B cell (primary cell): Measurements from ENCODE around the gene FMNL3. TPM values are rescaled to one million over a fixed set of nuclear protein-coding genes. Genes with fewer than 3 reads are reported as not detected.

Source experiments
- ATAC-seq: fragments of 200-7000 bp; cut with Tn5 transposase; one replicate; pipeline ENCODE4 v1.10.0; 2021; ENCODE audit warnings: low read depth, mild to moderate bottlenecking, moderate number of reproducible peaks, moderate library complexity
- CTCF ChIA-PET: fragments of 350-600 bp; sonication (Branson Sonifier 250); formaldehyde crosslinking; loops from one replicate; lab custom pipeline; 2021; ENCODE audit warnings: antibody characterized with exemption, inconsistent platforms; lab: Charles Lee
- POLR2A ChIA-PET: fragments of 350-600 bp; sonication (Branson Sonifier 250); formaldehyde crosslinking; loops from one replicate; lab custom pipeline; 2021; ENCODE audit warnings: antibody characterized with exemption; lab: Charles Lee
- DNase-seq: peaks from one replicate; pipeline ENCODE4 v3.0.0; 2013
- H2AFZ ChIP-seq: 2 replicates; pipeline ENCODE4 v1.6.1; 2012; ENCODE audit warnings: mild to moderate bottlenecking, low read depth, low read length; ENCODE audit not compliant: insufficient read depth, poor library complexity, severe bottlenecking
- H3K27ac ChIP-seq, 2 donors: 1 replicate in 1 of 2; 2 replicates in 1 of 2; pipeline ENCODE4 v1.5.1; 2012 to 2013; ENCODE audit warnings: low read length in 2 of 2, mild to moderate bottlenecking in 2 of 2, moderate library complexity in 1 of 2
- H3K27me3 ChIP-seq, 4 experiments: fragments of 200-600 bp in 1 of 4; sonication (generic) in 1 of 4; replicated peaks in 1 of 4; 1 replicate in 2 of 4; 2 replicates in 2 of 4; pipeline versions ENCODE4 v1.6.1 to v1.7.0; 2013 to 2016; ENCODE audit warnings: low read length in 3 of 4, mild to moderate bottlenecking in 2 of 4, mixed read lengths in 1 of 4, moderate library complexity in 1 of 4; ENCODE audit not compliant: insufficient read depth in 4 of 4, control insufficient read depth in 3 of 4; ENCODE audit errors: control extremely low read depth in 1 of 4
- H3K36me3 ChIP-seq, 2 experiments: replicated peaks in 1 of 2; 1 replicate in 1 of 2; 2 replicates in 1 of 2; pipeline versions ENCODE4 v1.6.1 to v1.7.1; 2013; ENCODE audit warnings: low read length in 1 of 2; ENCODE audit not compliant: insufficient read depth in 2 of 2, control insufficient read depth in 1 of 2; ENCODE audit errors: control extremely low read depth in 1 of 2, extremely low read depth in 1 of 2
- H3K4me1 ChIP-seq, 2 donors: fragments of 200-600 bp in 1 of 2; sonication (generic) in 1 of 2; 1 replicate in 1 of 2; 2 replicates in 1 of 2; pipeline versions ENCODE4 v1.5.1 to v1.6.1; 2013 to 2017; ENCODE audit warnings: low read length in 2 of 2; ENCODE audit not compliant: control insufficient read depth in 2 of 2, insufficient read depth in 2 of 2
- H3K4me2 ChIP-seq: replicated peaks from 2 replicates; pipeline ENCODE3; 2012; ENCODE audit warnings: mild to moderate bottlenecking, low read depth, low read length; ENCODE audit not compliant: poor library complexity, severe bottlenecking
- H3K4me3 ChIP-seq, 5 experiments: fragments of 200-600 bp in 1 of 5; sonication (generic) in 1 of 5; 1 replicate in 3 of 5; 2 replicates in 2 of 5; pipeline versions ENCODE4 v1.5.1 to v1.7.0; 2011 to 2016; ENCODE audit warnings: low read length in 4 of 5, mild to moderate bottlenecking in 4 of 5, low read depth in 2 of 5, control low read depth in 1 of 5, moderate library complexity in 1 of 5; ENCODE audit not compliant: insufficient read depth in 1 of 5; ENCODE audit errors: control extremely low read depth in 1 of 5, extremely low read depth in 1 of 5
- H3K79me2 ChIP-seq: fragments of 200-600 bp; sonication (generic); one replicate; pipeline ENCODE4 v1.6.0; 2016; ENCODE audit warnings: low read length; ENCODE audit not compliant: control insufficient read depth, insufficient read depth
- H3K9ac ChIP-seq: fragments of 200-600 bp; sonication (generic); 2 replicates; pipeline ENCODE4 v1.6.1; 2017; ENCODE audit warnings: mild to moderate bottlenecking, low read length, moderate library complexity
- H3K9me3 ChIP-seq, 3 donors: one replicate each; pipeline versions ENCODE4 v1.6.1 to v1.7.1; 2013; ENCODE audit warnings: low read length in 2 of 3; ENCODE audit not compliant: control insufficient read depth in 2 of 3, insufficient read depth in 1 of 3; ENCODE audit errors: control extremely low read depth in 1 of 3
- H4K20me1 ChIP-seq: 2 replicates; pipeline ENCODE4 v1.6.0; 2012; ENCODE audit warnings: mild to moderate bottlenecking, low read length; ENCODE audit not compliant: insufficient read depth, control insufficient read depth, poor library complexity, severe bottlenecking
- H3K27ac Mint-ChIP-seq: one replicate; pipeline ENCODE4 v1.8.0; 2021; ENCODE audit warnings: mixed read lengths
- H3K27me3 Mint-ChIP-seq: one replicate; pipeline ENCODE4 v1.8.0; 2021; ENCODE audit warnings: mixed read lengths
- H3K4me1 Mint-ChIP-seq: one replicate; pipeline ENCODE4 v1.8.0; 2021; ENCODE audit warnings: mixed read lengths
- H3K4me3 Mint-ChIP-seq: one replicate; pipeline ENCODE4 v1.8.0; 2021; ENCODE audit warnings: mixed read lengths
- H3K9me3 Mint-ChIP-seq: one replicate; pipeline ENCODE4 v1.8.0; 2022; ENCODE audit warnings: mixed read lengths; ENCODE audit not compliant: insufficient read depth
- CTCF ChIP-seq: fragments of 200-600 bp; IDR thresholded peaks from one replicate; pipeline ENCODE4 v1.8.0; 2022; ENCODE audit warnings: antibody characterized with exemption, mild to moderate bottlenecking
- EZH2 ChIP-seq: IDR thresholded peaks from 2 replicates; pipeline ENCODE4 v1.6.1; 2012; ENCODE audit warnings: borderline replicate concordance, low read depth, mild to moderate bottlenecking, moderate library complexity, low read length; ENCODE audit not compliant: insufficient read depth, poor library complexity, severe bottlenecking
- WGBS: methylation state at CpG from one replicate; pipeline ENCODE4 v1.1.5; 2013; ENCODE audit warnings: missing lambda C conversion rate; ENCODE audit not compliant: insufficient coverage; 5-methylcytosine and 5-hydroxymethylcytosine counted together
- intact Hi-C: fragments of 100-400 bp; cut with micrococcal nuclease; formaldehyde crosslinking; loops from one replicate; pipeline ENCODE4 v1.10.0; 2022
- polyA plus RNA-seq: library from polyadenylated mRNA; depleted of rRNA; stranded (reverse); fragments of >200 nt; gene quantifications from 2 replicates; pipeline ENCODE4 v1.2.3, GENCODE V29; 2012
- total RNA-seq, 2 donors: library from RNA; stranded (reverse); fragments of 120-200 nt in 1 of 2; gene quantifications; 1 replicate in 1 of 2; 2 replicates in 1 of 2; pipeline versions ENCODE4 v1.2.3 to v1.2.4, GENCODE V29; 2013 to 2022

Gene FMNL3
- total and polyA plus RNA-seq, 2 donors (not counting 1 experiment from before 2014, with no cell fraction given), result 19.3 to 69.9 TPM

- 93% methylated on average over 2 of the region's 3 CpGs for WGBS
- Histone ChIP-seq H3K79me2 (no peaks in the 10 kb centered on the region), H4K20me1 (no peaks in the 10 kb centered on the region), H3K27ac (no peak overlapping the region), H3K4me1 (peaks cover 0 to 1% of the 10 kb centered on the region in 2 donors), H3K9ac (no peak overlapping the region), H3K27me3 (no peaks in the 10 kb centered on the region), H3K9me3 (no peaks in the 10 kb centered on the region), H3K36me3 (no peaks in the 10 kb centered on the region), H2AFZ (no peak overlapping the region), H3K4me3 (no peak overlapping the region), H3K4me2 (no peak overlapping the region)
- Mint-ChIP-seq H3K27me3 (no peaks in the 10 kb centered on the region), H3K27ac (no peak overlapping the region), H3K9me3 (no peaks in the 10 kb centered on the region), H3K4me3 (no peak overlapping the region), H3K4me1 (peaks cover 5% of the 10 kb centered on the region)
- POLR2A ChIA-PET, result interaction anchor here (0.6 kb wide), 1 partner anchor 58 kb away, joined by 5 read pairs; no protein-coding TSS in a partner anchor
- ATAC-seq (no peak), DNase-seq (no peak)
- TF ChIP-seq CTCF, result no peak
- no peak for TF ChIP-seq EZH2
- intact Hi-C loops, result no loop called here
- CTCF ChIA-PET, result interaction anchor here (1.1 to 2.0 kb wide), 4 partner anchors 9 to 48 kb away, joined by 3 to 12 read pairs (median 4); no protein-coding TSS in a partner anchor
Measured at GRCh38 chr12:49627752-49628360, 79.3 kb downstream of the FMNL3 start.

GRCh38 chr12:49626836-49627235 is 80.4 kb downstream of the FMNL3 start:
- POLR2A ChIA-PET, result no interaction called here
- intact Hi-C loops, result no loop called here
- peaks cover 14% of the 10 kb centered on the region for H3K4me1 Mint-ChIP-seq
- CTCF ChIA-PET, result interaction anchor here (5.4 kb wide), 1 partner anchor 10 kb away, joined by 61 read pairs; no protein-coding TSS in a partner anchor
- no peak overlapping the region for H3K4me3 Mint-ChIP-seq
- Histone ChIP-seq H4K20me1 (no peaks in the 10 kb centered on the region), H3K4me2 (no peak overlapping the region), H3K27ac (no peak overlapping the region), H3K4me1 (peaks cover 1 to 11% of the 10 kb centered on the region in 2 donors), H2AFZ (no peak overlapping the region), H3K9ac (no peak overlapping the region), H3K4me3 (no peak overlapping the region), H3K27me3 (no peaks in the 10 kb centered on the region), H3K9me3 (no peaks in the 10 kb centered on the region), H3K79me2 (no peaks in the 10 kb centered on the region), H3K36me3 (no peaks in the 10 kb centered on the region)
- no peaks in the 10 kb centered on the region for H3K27me3 Mint-ChIP-seq
- no peaks in the 10 kb centered on the region for H3K9me3 Mint-ChIP-seq
- DNase-seq, result no peak
- no CpG with 5 or more reads among the region's 1 CpG for WGBS
- H3K27ac Mint-ChIP-seq, result no peak overlapping the region
- no peak for ATAC-seq
- TF ChIP-seq CTCF (no peak), EZH2 (no peak)
